SK-N-SH (cell line): ENCODE data around the gene MUC2. TPM values are rescaled to one million over a fixed set of nuclear protein-coding genes. Genes with fewer than 3 reads are reported as not detected.

ENCODE experiments used
- CTCF ChIA-PET: fragments of 300-600, 350-600 bp; formaldehyde crosslinking; extraction: SDS; loops from one replicate; lab custom pipeline; 2021; lab: Yijun Ruan, JAX
- POLR2A ChIA-PET: fragments of 350-600 bp; sonication (Branson Sonifier 250); formaldehyde crosslinking; extraction: SDS; loops from one replicate; lab custom pipeline; 2020; ENCODE audit warnings: antibody characterized with exemption, inconsistent platforms; lab: Yijun Ruan, JAX
- DNase-seq: peaks from one replicate; pipeline ENCODE4 v3.0.0; 2012
- H2AFZ ChIP-seq: fragments of 200-600 bp; sonication (generic); 2 replicates; pipeline ENCODE4 v1.8.1; 2016; ENCODE audit warnings: antibody characterized with exemption, mild to moderate bottlenecking, low read depth
- H3F3A ChIP-seq: fragments of 200-600 bp; sonication (generic); replicated peaks from 2 replicates; pipeline ENCODE3; 2016; ENCODE audit warnings: antibody characterized with exemption, mild to moderate bottlenecking; ENCODE audit not compliant: insufficient read depth
- H3K27ac ChIP-seq, 2 experiments: fragments of 200-500 bp in 1 of 2; fragments of 200-600 bp in 1 of 2; sonication (Bioruptor generic) in 1 of 2; sonication (generic), shearing (Covaris generic) in 1 of 2; 2 replicates each; pipeline versions ENCODE4 v1.5.1 to v1.6.1; 2014 to 2016; ENCODE audit warnings: low read depth in 2 of 2, inconsistent platforms in 1 of 2, low read length in 1 of 2, mild to moderate bottlenecking in 1 of 2, mixed read lengths in 1 of 2
- H3K27me3 ChIP-seq: fragments of 200-600 bp; sonication (generic), shearing (Covaris generic); 2 replicates; pipeline ENCODE4 v1.6.1; 2016; ENCODE audit warnings: mixed run types; ENCODE audit not compliant: insufficient read depth
- H3K36me3 ChIP-seq, 2 experiments: fragments of 200-500 bp in 1 of 2; fragments of 200-600 bp in 1 of 2; sonication (Bioruptor generic) in 1 of 2; sonication (generic) in 1 of 2; replicated peaks in 1 of 2; 2 replicates each; pipeline versions ENCODE3 to v1.5.1; 2014 to 2016; ENCODE audit warnings: low read length in 1 of 2, mild to moderate bottlenecking in 1 of 2; ENCODE audit not compliant: insufficient read depth in 2 of 2, control insufficient read depth in 1 of 2
- H3K4me1 ChIP-seq, 2 experiments: fragments of 200-500 bp in 1 of 2; fragments of 200-600 bp in 1 of 2; sonication (Bioruptor generic) in 1 of 2; sonication (generic), shearing (Covaris generic) in 1 of 2; 2 replicates each; pipeline versions ENCODE4 v1.5.1 to v1.6.1; 2014 to 2016; ENCODE audit warnings: low read depth in 1 of 2, low read length in 1 of 2, mixed run types in 1 of 2; ENCODE audit not compliant: insufficient read depth in 2 of 2, control insufficient read depth in 1 of 2
- H3K4me2 ChIP-seq: fragments of 200-600 bp; sonication (generic), shearing (Covaris generic); 2 replicates; pipeline ENCODE4 v1.6.1; 2017; ENCODE audit warnings: mixed run types
- H3K4me3 ChIP-seq, 2 experiments: fragments of 200-500 bp in 1 of 2; fragments of 200-600 bp in 1 of 2; sonication (Bioruptor generic) in 1 of 2; sonication (generic), shearing (Covaris generic) in 1 of 2; 2 replicates each; pipeline versions ENCODE4 v1.5.1 to v1.8.1; 2014 to 2016; ENCODE audit warnings: low read depth in 2 of 2, inconsistent platforms in 1 of 2, low read length in 1 of 2, mild to moderate bottlenecking in 1 of 2, mixed read lengths in 1 of 2, moderate library complexity in 1 of 2
- H3K79me2 ChIP-seq: fragments of 200-600 bp; sonication (generic); 2 replicates; pipeline ENCODE4 v1.8.1; 2017; ENCODE audit warnings: mild to moderate bottlenecking; ENCODE audit not compliant: insufficient read depth
- H3K9ac ChIP-seq: fragments of 200-600 bp; sonication (generic); 2 replicates; pipeline ENCODE4 v1.6.1; 2017; ENCODE audit warnings: mixed run types
- H3K9me2 ChIP-seq: fragments of 200-600 bp; sonication (generic); 2 replicates; pipeline ENCODE4 v1.6.1; 2017; ENCODE audit warnings: mixed run types
- H3K9me3 ChIP-seq: fragments of 200-600 bp; sonication (generic); 2 replicates; pipeline ENCODE4 v1.6.1; 2017; ENCODE audit warnings: mixed run types, mild to moderate bottlenecking, moderate library complexity
- H4K20me1 ChIP-seq: fragments of 200-600 bp; sonication (generic); 2 replicates; pipeline ENCODE4 v1.6.1; 2017; ENCODE audit warnings: mild to moderate bottlenecking, mixed run types; ENCODE audit not compliant: insufficient read depth
- CTCF ChIP-seq: fragments of 200-600 bp; sonication (generic); IDR thresholded peaks from 2 replicates; pipeline ENCODE4 v1.6.1; 2017; ENCODE audit warnings: antibody characterized with exemption, mild to moderate bottlenecking, moderate library complexity
- ELF1 ChIP-seq: IDR thresholded peaks from 2 replicates; pipeline ENCODE4 v1.4.0; 2012
- EP300 ChIP-seq, 2 experiments: IDR thresholded peaks; 2 replicates each; pipeline versions ENCODE4 v1.4.0 to v1.6.1; 2012; ENCODE audit warnings: borderline replicate concordance in 1 of 2, low read depth in 1 of 2, low read length in 1 of 2
- FOSL2 ChIP-seq: IDR thresholded peaks from 2 replicates; pipeline ENCODE4 v1.4.0; 2012; ENCODE audit warnings: low read depth, mild to moderate bottlenecking, moderate library complexity, borderline replicate concordance
- JUND ChIP-seq: IDR thresholded peaks from 2 replicates; pipeline ENCODE4 v1.4.0; 2012
- MAX ChIP-seq: IDR thresholded peaks from 2 replicates; pipeline ENCODE4 v1.4.0; 2012; ENCODE audit warnings: low read depth
- MEF2A ChIP-seq: IDR thresholded peaks from 2 replicates; pipeline ENCODE4 v1.4.0; 2012; ENCODE audit warnings: low read depth, borderline replicate concordance
- NFIC ChIP-seq: IDR thresholded peaks from 2 replicates; pipeline ENCODE4 v1.4.0; 2012; ENCODE audit warnings: borderline replicate concordance
- NRF1 ChIP-seq: IDR thresholded peaks from 2 replicates; pipeline ENCODE4 v1.6.1; 2012; ENCODE audit warnings: low read depth, mild to moderate bottlenecking, low read length
- RAD21 ChIP-seq: IDR thresholded peaks from 2 replicates; pipeline ENCODE4 v1.6.1; 2012; ENCODE audit warnings: mild to moderate bottlenecking, low read length
- REST ChIP-seq: IDR thresholded peaks from 2 replicates; pipeline ENCODE4 v1.6.1; 2012; ENCODE audit warnings: mild to moderate bottlenecking, low read depth, low read length, moderate library complexity
- RFX5 ChIP-seq: IDR thresholded peaks from 2 replicates; pipeline ENCODE4 v1.6.1; 2012; ENCODE audit warnings: mild to moderate bottlenecking, improper control_type of control experiment, low read length
- TEAD4 ChIP-seq: IDR thresholded peaks from 2 replicates; pipeline ENCODE4 v1.4.0; 2012; ENCODE audit warnings: mild to moderate bottlenecking, borderline replicate concordance; ENCODE audit not compliant: insufficient read depth
- ZBTB33 ChIP-seq: IDR thresholded peaks from 2 replicates; pipeline ENCODE4 v1.4.0; 2012; ENCODE audit warnings: low read depth, borderline replicate concordance
- WGBS: methylation state at CpG from one replicate; pipeline ENCODE4 v1.1.6; 2017; ENCODE audit warnings: low lambda C conversion rate; 5-methylcytosine and 5-hydroxymethylcytosine counted together
- polyA plus RNA-seq, 3 experiments: library from polyadenylated mRNA; depleted of rRNA; stranded (reverse); fragments of >200 nt; gene quantifications; 2 replicates each; pipeline ENCODE4 v1.2.3, GENCODE V29; 2012

Gene MUC2
- polyA plus RNA-seq, 1 of the 3 experiments (the other 2 are of a cell fraction), result not detected

- Histone ChIP-seq H3K4me3 (no peak overlapping the region), H3K4me2 (no peak overlapping the region), H3K9ac (no peak overlapping the region), H3K79me2 (no peaks in the 10 kb centered on the region), H3K9me2 (no peaks in the 10 kb centered on the region), H3F3A (no peaks in the 10 kb centered on the region), H4K20me1 (no peaks in the 10 kb centered on the region), H3K27me3 (no peaks in the 10 kb centered on the region), H3K36me3 (no peaks in the 10 kb centered on the region), H3K4me1 (no peaks in the 10 kb centered on the region), H3K9me3 (no peaks in the 10 kb centered on the region), H3K27ac (no peak overlapping the region), H2AFZ (no peak overlapping the region)
- TF ChIP-seq RFX5 (no peak), CTCF (no peak), NFIC (no peak), ELF1 (no peak), FOSL2 (no peak), MEF2A (no peak), NRF1 (no peak)
- DNase-seq, result peak; percentile 18
- POLR2A ChIA-PET, result no interaction called here
- WGBS, result 39% methylated on average over 6 of the region's 6 CpGs
- CTCF ChIA-PET, result no interaction called here
Observed at GRCh38 chr11:1117992-1118391, 43.3 kb downstream of the MUC2 start.

GRCh38 chr11:1118755-1119603, 44.3 kb downstream of the MUC2 start:
- TF ChIP-seq EP300 (IDR thresholded peaks at IDR 0.05; ENCODE audit: borderline replicate concordance in 1 of 2, low read depth in 1 of 2, low read length in 1 of 2), result no peak
- TF ChIP-seq TEAD4, result no peak
- TF ChIP-seq NRF1, result no peak
- TF ChIP-seq RAD21, result no peak
- TF ChIP-seq MAX, result no peak
- no peak for TF ChIP-seq JUND
- TF ChIP-seq ZBTB33, result no peak
- no peak for TF ChIP-seq REST
- TF ChIP-seq, all 33 proteins: peak for 0
- no peak overlapping the region for H3K4me2 ChIP-seq

More at GRCh38 chr11:1118755-1119603, 44.3 kb downstream of the MUC2 start:
- Histone ChIP-seq H3K9me2 (no peaks in the 10 kb centered on the region), H3F3A (no peaks in the 10 kb centered on the region), H3K36me3 (no peaks in the 10 kb centered on the region), H2AFZ (no peak overlapping the region), H3K27ac (no peak overlapping the region), H3K79me2 (no peaks in the 10 kb centered on the region), H4K20me1 (no peaks in the 10 kb centered on the region), H3K27me3 (no peaks in the 10 kb centered on the region), H3K9me3 (no peaks in the 10 kb centered on the region), H3K4me3 (no peak overlapping the region), H3K9ac (no peak overlapping the region), H3K4me1 (no peaks in the 10 kb centered on the region)
- peak; percentile 19 for DNase-seq
- 43% methylated on average over 15 of the region's 22 CpGs for WGBS
- CTCF ChIA-PET, result no interaction called here
- POLR2A ChIA-PET, result no interaction called here
